CD14-positive monocyte (primary cell): ENCODE data around the gene USP47. TPM values are rescaled to one million over a fixed set of nuclear protein-coding genes. Genes with fewer than 3 reads are reported as not detected.
A peak's percentile ranks its signal among the peaks of the same experiment; 100 is the strongest.

Experiments used
- DNase-seq, 3 donors: peaks; one replicate each; pipeline ENCODE4 v3.0.0-alpha.2; 2011 to 2022
- H2AFZ ChIP-seq: 2 replicates; pipeline ENCODE4 v1.6.0; 2012; ENCODE audit warnings: mild to moderate bottlenecking, low read depth, low read length, inconsistent platforms; ENCODE audit not compliant: insufficient read depth, poor library complexity, severe bottlenecking
- H3K27ac ChIP-seq, 2 donors: 1 replicate in 1 of 2; 2 replicates in 1 of 2; pipeline ENCODE4 v1.5.1; 2012 to 2013; ENCODE audit warnings: low read length in 2 of 2, control low read depth in 1 of 2, inconsistent platforms in 1 of 2, low read depth in 1 of 2, mild to moderate bottlenecking in 1 of 2
- H3K27me3 ChIP-seq, 2 donors: one replicate each; pipeline versions ENCODE4 v1.6.0 to v1.6.1; 2011 to 2013; ENCODE audit warnings: low read length in 2 of 2; ENCODE audit not compliant: control insufficient read depth in 2 of 2, insufficient read depth in 2 of 2
- H3K36me3 ChIP-seq, 2 donors: replicated peaks in 1 of 2; 1 replicate in 1 of 2; 2 replicates in 1 of 2; pipeline versions ENCODE4 v1.5.1 to v1.6.1; 2012 to 2013; ENCODE audit warnings: low read length in 2 of 2, control low read depth in 1 of 2, inconsistent platforms in 1 of 2, mild to moderate bottlenecking in 1 of 2; ENCODE audit not compliant: insufficient read depth in 2 of 2, control insufficient read depth in 1 of 2
- H3K4me1 ChIP-seq, 2 donors: 1 replicate in 1 of 2; 2 replicates in 1 of 2; pipeline versions ENCODE4 v1.5.1 to v1.6.1; 2012 to 2013; ENCODE audit warnings: low read length in 2 of 2, control low read depth in 1 of 2, inconsistent platforms in 1 of 2, mild to moderate bottlenecking in 1 of 2, moderate library complexity in 1 of 2; ENCODE audit not compliant: insufficient read depth in 2 of 2, control insufficient read depth in 1 of 2
- H3K4me2 ChIP-seq: replicated peaks from 2 replicates; pipeline ENCODE3; 2012; ENCODE audit warnings: low read length, moderate library complexity, mild to moderate bottlenecking; ENCODE audit not compliant: poor library complexity, severe bottlenecking; ENCODE audit errors: extremely low read depth
- H3K4me3 ChIP-seq, 3 experiments: fragments of 200-600 bp in 1 of 3; sonication (generic) in 1 of 3; replicated peaks in 1 of 3; 1 replicate in 2 of 3; 2 replicates in 1 of 3; pipeline ENCODE4 v1.5.1; 2011 to 2013; ENCODE audit warnings: low read length in 3 of 3, mild to moderate bottlenecking in 3 of 3, control low read depth in 2 of 3, low read depth in 2 of 3, inconsistent platforms in 1 of 3, moderate library complexity in 1 of 3
- H3K79me2 ChIP-seq: 2 replicates; pipeline ENCODE4 v1.6.0; 2012; ENCODE audit warnings: mild to moderate bottlenecking, control low read depth, inconsistent platforms, low read length, moderate library complexity; ENCODE audit not compliant: insufficient read depth
- H3K9ac ChIP-seq: 2 replicates; pipeline ENCODE4 v1.6.0; 2017; ENCODE audit warnings: low read length, mild to moderate bottlenecking; ENCODE audit not compliant: insufficient read depth, poor library complexity, severe bottlenecking
- H3K9me3 ChIP-seq, 2 donors: replicated peaks in 1 of 2; 1 replicate in 1 of 2; 2 replicates in 1 of 2; pipeline versions ENCODE4 v1.5.1 to v1.6.1; 2012 to 2013; ENCODE audit warnings: low read length in 2 of 2, control low read depth in 1 of 2; ENCODE audit not compliant: control insufficient read depth in 1 of 2, insufficient read depth in 1 of 2
- H4K20me1 ChIP-seq: 2 replicates; pipeline ENCODE4 v1.6.0; 2012; ENCODE audit warnings: mild to moderate bottlenecking, low read length, control low read depth, moderate library complexity; ENCODE audit not compliant: insufficient read depth
- H3K27ac Mint-ChIP-seq, 7 donors: one replicate each; pipeline ENCODE4 v1.8.0; 2020; ENCODE audit warnings: mild to moderate bottlenecking in 7 of 7, mixed read lengths in 7 of 7, moderate library complexity in 6 of 7, inconsistent platforms in 2 of 7
- H3K27me3 Mint-ChIP-seq, 3 donors: one replicate each; pipeline ENCODE4 v1.8.0; 2021 to 2022; ENCODE audit warnings: low read depth in 3 of 3, mild to moderate bottlenecking in 3 of 3, mixed read lengths in 3 of 3, moderate library complexity in 3 of 3, inconsistent platforms in 1 of 3
- H3K36me3 Mint-ChIP-seq, 2 donors: one replicate each; pipeline ENCODE4 v1.8.0; 2020; ENCODE audit warnings: mixed read lengths in 2 of 2, inconsistent platforms in 1 of 2, mild to moderate bottlenecking in 1 of 2
- H3K4me1 Mint-ChIP-seq: one replicate; pipeline ENCODE4 v1.8.0; 2020; ENCODE audit warnings: mild to moderate bottlenecking, mixed read lengths
- H3K4me3 Mint-ChIP-seq, 2 donors: one replicate each; pipeline ENCODE4 v1.8.0; 2020; ENCODE audit warnings: mild to moderate bottlenecking in 2 of 2, mixed read lengths in 2 of 2, moderate library complexity in 1 of 2
- H3K9me3 Mint-ChIP-seq, 7 donors: one replicate each; pipeline ENCODE4 v1.8.0; 2020 to 2022; ENCODE audit warnings: mixed read lengths in 7 of 7, mild to moderate bottlenecking in 6 of 7, moderate library complexity in 6 of 7, inconsistent platforms in 2 of 7
- whole genome bisulfite sequencing: methylation state at CpG from one replicate; pipeline ENCODE4 v1.1.5; 2013; ENCODE audit warnings: missing lambda C conversion rate; ENCODE audit not compliant: insufficient coverage; 5-methylcytosine and 5-hydroxymethylcytosine counted together
- intact Hi-C, 2 donors: fragments of 100-400 bp; cut with micrococcal nuclease; formaldehyde crosslinking; loops; one replicate each; pipeline versions ENCODE4 v1.15.0 to v1.15.1; 2023
- polyA plus RNA-seq, 3 donors: library from polyadenylated mRNA; depleted of rRNA in 1 of 3; unstranded in 2 of 3; stranded (reverse) in 1 of 3; fragments of 300-500 nt in 2 of 3; fragments of >200 nt in 1 of 3; fragmentation: Illumina TruSeq in 2 of 3; gene quantifications; 1 replicate in 2 of 3; 2 replicates in 1 of 3; pipeline ENCODE4 v1.2.3, GENCODE V29; 2012 to 2021
- TF ChIP-seq, protein P1 (sequence below): fragments of 200-600 bp; IDR thresholded peaks from one replicate; pipeline ENCODE4 v1.8.0; 2022; ENCODE audit warnings: antibody characterized with exemption, mild to moderate bottlenecking

The USP47 gene
- polyA plus RNA-seq, 3 donors: 8.1 to 17.5 (median 10.5) TPM

DNA sequence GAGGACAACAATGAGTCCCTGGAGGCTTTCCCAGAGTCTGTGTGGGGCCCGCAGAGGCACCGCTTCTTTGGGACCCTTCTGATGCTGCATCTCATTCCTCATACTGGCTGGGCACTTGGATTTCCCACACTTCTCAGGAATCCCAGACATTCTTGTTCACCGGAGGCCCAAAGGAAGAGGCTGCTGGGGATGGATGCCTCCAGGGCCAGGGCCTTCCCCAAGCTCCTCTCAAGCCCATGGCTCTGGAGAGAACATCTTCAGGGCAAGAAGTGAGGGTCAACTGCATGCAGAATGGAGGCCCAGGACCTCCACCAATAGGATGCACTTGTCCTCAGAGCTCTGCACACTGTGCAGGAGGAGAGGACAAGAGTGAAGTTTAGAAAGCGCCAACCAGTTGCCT is 132.1 kb downstream of the USP47 start:
- Histone ChIP-seq H3K36me3 (no peaks in the 10 kb centered on the region), H3K79me2 (no peaks in the 10 kb centered on the region), H3K9me3 (no peaks in the 10 kb centered on the region), H4K20me1 (no peaks in the 10 kb centered on the region), H3K4me1 (no peaks in the 10 kb centered on the region), H3K27ac (no peak overlapping the region), H3K4me3 (no peak overlapping the region), H3K27me3 (no peaks in the 10 kb centered on the region), H2AFZ (no peak overlapping the region), H3K4me2 (no peak overlapping the region), H3K9ac (no peak overlapping the region)
- Mint-ChIP-seq H3K4me1 (peaks cover 2% of the 10 kb centered on the region), H3K27ac (no peak overlapping the region), H3K36me3 (no peaks in the 10 kb centered on the region), H3K27me3 (peaks cover 1 to 3% (median 2%) of the 10 kb centered on the region in 3 donors), H3K9me3 (peaks cover 0 to 4% (median 2%) of the 10 kb centered on the region in 7 donors), H3K4me3 (no peak overlapping the region)
- DNase-seq: no peak
- intact Hi-C loops: no loop called here
- TF ChIP-seq, protein P1, sequence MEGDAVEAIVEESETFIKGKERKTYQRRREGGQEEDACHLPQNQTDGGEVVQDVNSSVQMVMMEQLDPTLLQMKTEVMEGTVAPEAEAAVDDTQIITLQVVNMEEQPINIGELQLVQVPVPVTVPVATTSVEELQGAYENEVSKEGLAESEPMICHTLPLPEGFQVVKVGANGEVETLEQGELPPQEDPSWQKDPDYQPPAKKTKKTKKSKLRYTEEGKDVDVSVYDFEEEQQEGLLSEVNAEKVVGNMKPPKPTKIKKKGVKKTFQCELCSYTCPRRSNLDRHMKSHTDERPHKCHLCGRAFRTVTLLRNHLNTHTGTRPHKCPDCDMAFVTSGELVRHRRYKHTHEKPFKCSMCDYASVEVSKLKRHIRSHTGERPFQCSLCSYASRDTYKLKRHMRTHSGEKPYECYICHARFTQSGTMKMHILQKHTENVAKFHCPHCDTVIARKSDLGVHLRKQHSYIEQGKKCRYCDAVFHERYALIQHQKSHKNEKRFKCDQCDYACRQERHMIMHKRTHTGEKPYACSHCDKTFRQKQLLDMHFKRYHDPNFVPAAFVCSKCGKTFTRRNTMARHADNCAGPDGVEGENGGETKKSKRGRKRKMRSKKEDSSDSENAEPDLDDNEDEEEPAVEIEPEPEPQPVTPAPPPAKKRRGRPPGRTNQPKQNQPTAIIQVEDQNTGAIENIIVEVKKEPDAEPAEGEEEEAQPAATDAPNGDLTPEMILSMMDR: no peak
- WGBS: 100% methylated on average over 3 of the region's 4 CpGs

DNA sequence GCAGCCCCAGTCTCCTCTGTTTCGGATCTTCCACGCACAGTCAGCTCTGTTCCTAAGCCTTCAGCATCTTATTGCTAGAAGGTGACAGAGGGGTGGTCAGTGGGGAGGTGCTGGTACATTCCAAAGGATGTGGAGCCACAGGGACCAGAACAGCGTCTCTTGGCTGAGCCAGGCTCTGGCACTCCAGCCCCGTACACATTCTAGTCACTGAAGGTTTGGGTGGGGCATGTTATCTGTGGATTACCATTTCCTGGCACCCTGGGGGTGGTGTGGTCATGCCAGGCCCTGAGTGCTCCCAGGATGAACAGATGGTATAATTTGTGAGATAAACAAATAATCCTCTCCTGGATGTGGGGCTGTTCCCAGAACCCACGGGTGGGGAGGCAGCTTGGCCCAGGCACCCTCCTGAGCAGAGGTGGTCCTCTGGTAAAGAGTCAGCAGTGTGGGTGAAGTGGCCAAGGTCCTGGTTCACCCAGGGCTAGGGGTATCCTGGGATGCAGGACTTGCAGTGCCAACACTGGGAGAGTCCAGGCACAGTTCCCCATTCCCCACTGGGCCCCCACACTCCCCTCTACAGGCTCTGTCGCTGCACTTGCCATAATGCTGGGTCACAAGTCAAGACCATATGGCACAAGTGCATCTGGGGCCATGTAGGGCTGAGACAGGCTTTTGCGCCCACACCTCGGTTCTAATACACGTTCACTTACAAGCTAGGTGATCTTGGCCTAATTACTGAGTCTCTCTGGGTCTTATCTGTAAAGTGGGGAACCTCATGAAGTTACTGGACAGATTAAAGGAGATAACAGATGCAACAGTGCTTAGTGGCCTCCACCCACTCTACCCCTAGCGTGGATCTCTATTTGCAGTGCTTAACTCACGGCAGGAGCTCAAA is 133.7 kb downstream of the USP47 start:
- no peaks in the 10 kb centered on the region for H4K20me1 ChIP-seq
- H3K27ac Mint-ChIP-seq: peak overlapping the region in 1 of 7 donors; percentile 50
- no peaks in the 10 kb centered on the region for H3K36me3 ChIP-seq
- intact Hi-C loops: no loop called here
- H3K9me3 Mint-ChIP-seq: peaks cover 0 to 4% (median 2%) of the 10 kb centered on the region in 7 donors
- no peak for DNase-seq
- TF ChIP-seq, protein P1: no peak
- WGBS: 96% methylated on average over 6 of the region's 11 CpGs
- H3K4me3 Mint-ChIP-seq: no peak overlapping the region
- no peak overlapping the region for H3K4me2 ChIP-seq
- no peak overlapping the region for H3K4me3 ChIP-seq
- H3K27me3 ChIP-seq: no peaks in the 10 kb centered on the region
- peaks cover 2% of the 10 kb centered on the region for H3K4me1 Mint-ChIP-seq
- H3K36me3 Mint-ChIP-seq: no peaks in the 10 kb centered on the region
- H3K9me3 ChIP-seq: no peaks in the 10 kb centered on the region
- no peaks in the 10 kb centered on the region for H3K4me1 ChIP-seq
- no peak overlapping the region for H2AFZ ChIP-seq
- H3K79me2 ChIP-seq: no peaks in the 10 kb centered on the region
- H3K27ac ChIP-seq: no peak overlapping the region
- H3K9ac ChIP-seq: no peak overlapping the region
- peaks cover 0 to 4% (median 1%) of the 10 kb centered on the region in 3 donors for H3K27me3 Mint-ChIP-seq
